Transverse colon (tissue), 4 donors: ENCODE results near the gene ZGRF1. TPM values are rescaled to one million over a fixed set of nuclear protein-coding genes. Genes with fewer than 3 reads are reported as not detected.

Experiments used
- DNase-seq: peaks from one replicate; pipeline ENCODE4 v3.0.0-alpha.2; 2019
- H3K27ac ChIP-seq, 4 donors: fragments of 200-600 bp; sonication (generic); 2 replicates each; pipeline ENCODE4 v1.5.1; 2016 to 2018; ENCODE audit warnings: inconsistent platforms in 4 of 4
- H3K27me3 ChIP-seq: fragments of 200-600 bp; sonication (generic); 2 replicates; pipeline ENCODE4 v1.5.1; 2017; ENCODE audit warnings: inconsistent platforms
- H3K36me3 ChIP-seq, 4 donors: fragments of 200-600 bp; sonication (generic); 2 replicates each; pipeline ENCODE4 v1.5.1; 2017 to 2019; ENCODE audit warnings: inconsistent platforms in 4 of 4
- H3K4me1 ChIP-seq, 4 donors: fragments of 200-600 bp; sonication (generic); 2 replicates each; pipeline ENCODE4 v1.5.1; 2017 to 2020; ENCODE audit warnings: inconsistent platforms in 4 of 4
- H3K4me3 ChIP-seq, 4 donors: fragments of 200-600 bp; sonication (generic); 1 replicate in 1 of 4; 2 replicates in 3 of 4; pipeline versions ENCODE4 v1.5.1 to v1.6.1; 2017 to 2019; ENCODE audit warnings: inconsistent platforms in 4 of 4
- H3K9me3 ChIP-seq, 2 donors: fragments of 200-600 bp; sonication (generic); 2 replicates each; pipeline ENCODE4 v1.5.1; 2017 to 2019; ENCODE audit warnings: inconsistent platforms in 2 of 2
- CTCF ChIP-seq, 5 experiments: fragments of 200-600 bp in 3 of 5; fragments of 450-650 bp in 2 of 5; sonication (generic) in 3 of 5; IDR thresholded peaks; 1 replicate in 2 of 5; 2 replicates in 3 of 5; pipeline ENCODE4 v1.5.1; 2016 to 2017; ENCODE audit warnings: antibody characterized with exemption in 5 of 5, inconsistent platforms in 3 of 5, mild to moderate bottlenecking in 2 of 5, moderate library complexity in 1 of 5
- EP300 ChIP-seq: sonication (generic); formaldehyde crosslinking; IDR thresholded peaks from one replicate; pipeline ENCODE4 v1.6.1; 2017; ENCODE audit warnings: antibody characterized with exemption, low read depth
- POLR2A ChIP-seq: fragments of 450-650 bp; IDR thresholded peaks from one replicate; pipeline ENCODE4 v1.6.1; 2016; ENCODE audit warnings: antibody characterized with exemption, mild to moderate bottlenecking, moderate library complexity
- POLR2AphosphoS5 ChIP-seq, 3 donors: sonication (generic); formaldehyde crosslinking; IDR thresholded peaks; one replicate each; pipeline ENCODE4 v1.6.1; 2016; ENCODE audit warnings: antibody characterized with exemption in 3 of 3
- WGBS, 2 donors: methylation state at CpG; one replicate each; pipeline ENCODE4 v1.1.5; 2018; ENCODE audit warnings: low coverage in 1 of 2; 5-methylcytosine and 5-hydroxymethylcytosine counted together
- in situ Hi-C, 4 donors: fragments of 200-750 bp; cut with MboI; loops; one replicate each; pipeline versions ENCODE4 v1.15.0 to v1.15.1; 2017; ENCODE audit warnings: low sequenced_read_pairs in 3 of 4, low pct_ligation_motif_present in 1 of 4, low pct_unique_long_range_greater_than_20kb in 1 of 4
- intact Hi-C: fragments of 100-400 bp; cut with DNase I; formaldehyde crosslinking; loops from one replicate; pipeline ENCODE4 v1.15.1; 2023; ENCODE audit warnings: low total_unique reads
- total RNA-seq, 4 donors: library from RNA; depleted of rRNA; stranded (reverse); fragments of >200 nt; gene quantifications; one replicate each; pipeline ENCODE4 v1.1.0, GENCODE V29; 2016

Gene ZGRF1
- total RNA-seq, 4 donors from 2014 or later, result 0.75 to 7.3 (median 3.7) TPM

DNA sequence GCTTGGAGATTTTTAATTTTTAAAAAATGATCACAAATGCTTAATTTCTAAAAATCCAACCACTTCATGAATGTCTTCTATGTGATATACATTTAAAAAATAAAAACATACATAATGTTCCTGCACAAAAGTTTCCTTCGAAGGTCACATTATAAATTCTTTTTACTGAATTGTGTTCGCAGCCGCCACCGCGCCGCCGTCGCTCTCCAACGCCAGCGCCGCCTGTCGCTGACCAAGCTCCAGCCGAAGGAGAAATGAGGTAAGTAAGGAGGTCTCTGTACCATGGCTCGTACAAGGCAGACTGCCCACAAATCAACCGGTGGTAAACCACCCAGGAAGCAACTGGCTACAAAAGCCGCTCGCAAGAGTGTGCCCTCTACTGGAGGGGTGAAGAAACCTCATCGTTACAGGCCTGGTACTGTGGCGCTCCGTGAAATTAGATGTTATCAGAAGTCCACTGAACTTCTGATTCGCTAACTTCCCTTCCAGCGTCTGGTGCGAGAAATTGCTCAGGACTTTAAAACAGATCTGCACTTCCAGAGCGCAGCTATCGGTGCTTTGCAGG lies 71.9 kb downstream of the ZGRF1 start:
- whole genome bisulfite sequencing, 2 donors, result 93 to 96% methylated on average over 14 to 25 of the region's 25 CpGs
- Histone ChIP-seq H3K27me3 (no peaks in the 10 kb centered on the region), H3K27ac (no peak overlapping the region), H3K9me3 (no peaks in the 10 kb centered on the region), H3K4me3 (no peak overlapping the region), H3K4me1 (no peaks in the 10 kb centered on the region), H3K36me3 (no peaks in the 10 kb centered on the region)
- TF ChIP-seq CTCF (IDR thresholded peaks at IDR 0.05), result no peak
- TF ChIP-seq EP300, result no peak
- TF ChIP-seq POLR2AphosphoS5 (IDR thresholded peaks at IDR 0.05), result no peak
- no peak for TF ChIP-seq POLR2A
- in situ Hi-C loops (no loop called here), intact Hi-C loops (no loop called here)
- no peak for DNase-seq

GRCh38 chr4:112563431-112564200 lies 73.1 kb downstream of the ZGRF1 start:
- DNase-seq, result no peak
- in situ Hi-C loops, result no loop called here

DNA sequence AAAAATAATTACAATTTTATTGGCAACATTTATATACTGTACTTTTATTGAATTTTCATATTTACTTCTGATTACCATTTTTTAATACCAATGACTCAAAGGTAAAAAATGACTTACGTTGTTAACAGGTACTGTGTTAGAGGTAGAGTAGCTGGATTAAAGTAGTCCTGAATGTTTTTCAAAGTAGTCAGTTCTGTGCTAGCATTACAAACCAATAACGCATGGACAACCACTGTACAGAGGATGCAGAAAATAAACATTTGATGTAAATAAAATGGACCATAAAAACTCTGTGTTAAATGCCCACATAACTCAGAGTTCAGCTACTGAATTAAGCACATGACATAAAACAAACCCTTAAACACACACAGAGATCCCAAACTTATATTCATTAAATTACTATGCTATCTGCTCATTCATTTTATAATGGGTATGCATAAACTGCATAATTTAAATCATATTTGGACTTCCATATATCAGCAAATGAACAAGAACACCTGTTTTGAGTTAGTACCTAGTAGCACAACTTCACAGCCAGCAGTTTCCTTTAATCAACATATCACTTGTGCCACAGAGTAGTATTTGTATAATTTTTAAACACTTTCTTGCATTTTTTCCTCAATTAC lies 74.3 kb downstream of the ZGRF1 start:
- TF ChIP-seq POLR2AphosphoS5 (IDR thresholded peaks at IDR 0.05) (no peak), POLR2A (no peak), CTCF (IDR thresholded peaks at IDR 0.05) (no peak), EP300 (no peak)
- Histone ChIP-seq H3K9me3 (no peaks in the 10 kb centered on the region), H3K4me1 (no peaks in the 10 kb centered on the region), H3K27me3 (no peaks in the 10 kb centered on the region), H3K36me3 (no peaks in the 10 kb centered on the region), H3K27ac (no peak overlapping the region), H3K4me3 (no peak overlapping the region)
- in situ Hi-C loops (no loop called here), intact Hi-C loops (no loop called here)
- DNase-seq, result no peak
- WGBS, 2 donors, result 89 to 96% methylated on average over 2 of the region's 2 CpGs

More at GRCh38 chr4:112563431-112564200, 73.1 kb downstream of the ZGRF1 start:
- no peaks in the 10 kb centered on the region for H3K9me3 ChIP-seq
- no peak overlapping the region for H3K27ac ChIP-seq
- WGBS, 2 donors, result 87 to 89% methylated on average over 2 to 4 of the region's 4 CpGs
- H3K4me3 ChIP-seq, result no peak overlapping the region
- no peaks in the 10 kb centered on the region for H3K4me1 ChIP-seq
- no peaks in the 10 kb centered on the region for H3K27me3 ChIP-seq
- no peak for TF ChIP-seq CTCF (IDR thresholded peaks at IDR 0.05)
- TF ChIP-seq POLR2AphosphoS5 (IDR thresholded peaks at IDR 0.05), result no peak
- no peak for TF ChIP-seq EP300
- no peak for TF ChIP-seq POLR2A
- no peaks in the 10 kb centered on the region for H3K36me3 ChIP-seq
- intact Hi-C loops, result no loop called here

DNA sequence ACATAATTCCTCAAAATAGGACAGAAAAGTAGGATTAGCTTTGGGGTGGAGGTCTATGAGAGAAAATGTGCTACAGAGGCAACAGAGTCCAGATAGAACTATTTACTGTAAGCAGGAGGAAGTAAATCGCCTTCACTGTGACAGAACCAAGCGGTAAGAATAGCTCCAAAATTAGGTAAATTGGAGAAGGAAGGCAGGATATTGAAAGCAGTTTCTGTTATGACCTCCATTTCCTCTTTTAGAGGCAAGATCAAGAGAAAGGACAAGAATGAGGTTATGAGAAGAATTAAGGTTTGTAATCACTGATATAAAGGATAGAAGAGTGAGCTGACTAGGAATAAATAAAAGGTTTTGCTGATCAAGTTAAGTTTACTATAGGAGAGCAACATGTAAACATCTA lies 76.6 kb downstream of the ZGRF1 start:
- WGBS, 2 donors, result 62 to 73% methylated on average over 2 of the region's 2 CpGs

More for the DNA sequence above, 76.6 kb downstream of the ZGRF1 start:
- Histone ChIP-seq H3K4me3 (no peak overlapping the region), H3K36me3 (no peaks in the 10 kb centered on the region), H3K4me1 (no peaks in the 10 kb centered on the region), H3K9me3 (no peaks in the 10 kb centered on the region), H3K27ac (no peak overlapping the region), H3K27me3 (no peaks in the 10 kb centered on the region)
- intact Hi-C loops (no loop called here), in situ Hi-C loops (no loop called here)
- DNase-seq, result no peak
- TF ChIP-seq CTCF (IDR thresholded peaks at IDR 0.05) (no peak), EP300 (no peak), POLR2A (no peak), POLR2AphosphoS5 (IDR thresholded peaks at IDR 0.05) (no peak)
